ENCODE data around the gene UGT1A6.

The UGT1A6 gene

DNA sequence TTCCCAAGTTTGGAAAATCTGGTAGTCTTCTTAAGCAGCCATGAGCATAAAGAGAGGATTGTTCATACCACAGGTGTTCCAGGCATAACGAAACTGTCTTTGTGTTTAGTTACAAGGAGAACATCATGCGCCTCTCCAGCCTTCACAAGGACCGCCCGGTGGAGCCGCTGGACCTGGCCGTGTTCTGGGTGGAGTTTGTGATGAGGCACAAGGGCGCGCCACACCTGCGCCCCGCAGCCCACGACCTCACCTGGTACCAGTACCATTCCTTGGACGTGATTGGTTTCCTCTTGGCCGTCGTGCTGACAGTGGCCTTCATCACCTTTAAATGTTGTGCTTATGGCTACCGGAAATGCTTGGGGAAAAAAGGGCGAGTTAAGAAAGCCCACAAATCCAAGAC lies 79.5 kb downstream of the UGT1A6 start:
- no peak for DNase-seq

DNA sequence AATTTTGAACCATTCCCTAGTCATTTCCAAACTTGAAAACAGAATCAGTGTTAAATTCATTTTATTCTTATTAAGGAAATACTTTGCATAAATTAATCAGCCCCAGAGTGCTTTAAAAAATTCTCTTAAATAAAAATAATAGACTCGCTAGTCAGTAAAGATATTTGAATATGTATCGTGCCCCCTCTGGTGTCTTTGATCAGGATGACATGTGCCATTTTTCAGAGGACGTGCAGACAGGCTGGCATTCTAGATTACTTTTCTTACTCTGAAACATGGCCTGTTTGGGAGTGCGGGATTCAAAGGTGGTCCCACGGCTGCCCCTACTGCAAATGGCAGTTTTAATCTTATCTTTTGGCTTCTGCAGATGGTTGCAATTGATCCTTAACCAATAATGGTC lies 79.9 kb downstream of the UGT1A6 start:
- no peak for DNase-seq

DNA sequence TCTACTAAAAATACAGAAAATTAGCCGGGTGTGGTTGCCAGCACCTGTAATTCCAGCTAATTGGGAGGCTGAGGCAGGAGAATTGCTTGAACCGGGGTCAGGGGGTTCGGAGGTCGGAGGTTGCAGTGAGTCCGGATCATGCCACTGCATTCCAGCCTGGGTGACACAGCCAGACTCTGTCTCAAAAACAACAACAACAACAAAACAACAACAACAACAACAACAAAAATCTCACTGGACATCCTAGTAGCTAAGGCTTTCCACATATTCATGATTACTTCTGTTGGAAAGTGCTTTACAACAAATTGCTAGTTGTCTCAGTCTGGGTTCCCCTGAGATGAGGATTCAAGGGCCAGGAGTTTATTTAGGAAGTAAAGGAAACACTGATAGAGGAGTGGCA lies 81.2 kb downstream of the UGT1A6 start:
- DNase-seq = no peak

DNA sequence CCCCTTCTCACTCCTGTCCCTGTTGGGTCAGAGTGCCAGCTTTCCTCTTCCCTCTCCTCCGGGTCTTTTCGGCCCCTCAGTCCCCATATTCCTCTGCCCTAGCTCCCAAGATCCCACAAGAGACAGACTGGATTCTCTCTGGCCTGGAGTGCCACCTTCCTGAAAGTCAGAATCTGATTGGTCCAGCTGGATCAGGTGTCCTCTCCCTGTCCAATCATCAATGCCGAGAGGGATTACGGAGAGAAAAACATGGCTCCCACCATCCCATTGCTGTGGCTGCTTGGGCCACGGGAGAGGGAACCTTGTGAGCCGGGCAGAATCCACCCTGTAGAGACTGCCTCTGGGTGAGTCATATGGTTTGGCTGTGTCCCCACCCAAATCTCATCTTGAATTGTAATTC lies 82.7 kb downstream of the UGT1A6 start:
- no peak for DNase-seq

DNA sequence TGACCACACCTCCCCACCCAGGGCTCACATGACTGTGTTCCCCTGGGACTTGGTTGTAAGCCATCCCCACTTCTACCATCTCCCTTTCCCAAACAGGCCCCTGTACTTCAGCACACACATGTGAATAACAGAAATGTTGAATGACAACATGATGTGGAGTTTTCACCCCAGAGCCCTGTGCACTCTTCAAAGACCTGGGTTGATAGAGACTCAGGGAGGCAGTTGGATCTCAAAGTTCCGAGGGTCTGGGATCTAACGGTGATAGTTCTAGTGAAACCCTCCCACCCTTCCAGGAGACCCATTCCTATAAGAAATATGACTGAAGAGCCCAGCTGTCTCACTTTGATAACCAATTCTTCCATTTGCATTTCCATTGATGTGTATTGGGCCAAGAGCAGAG lies 85.3 kb downstream of the UGT1A6 start, which contains the start of gene MROH2A:
TSS of gene MROH2A (plus strand) at position 301 of the 400 bp plus-strand sequence. CDS start 1,029 bp downstream, outside the sequence.
- DNase-seq = no peak

DNA sequence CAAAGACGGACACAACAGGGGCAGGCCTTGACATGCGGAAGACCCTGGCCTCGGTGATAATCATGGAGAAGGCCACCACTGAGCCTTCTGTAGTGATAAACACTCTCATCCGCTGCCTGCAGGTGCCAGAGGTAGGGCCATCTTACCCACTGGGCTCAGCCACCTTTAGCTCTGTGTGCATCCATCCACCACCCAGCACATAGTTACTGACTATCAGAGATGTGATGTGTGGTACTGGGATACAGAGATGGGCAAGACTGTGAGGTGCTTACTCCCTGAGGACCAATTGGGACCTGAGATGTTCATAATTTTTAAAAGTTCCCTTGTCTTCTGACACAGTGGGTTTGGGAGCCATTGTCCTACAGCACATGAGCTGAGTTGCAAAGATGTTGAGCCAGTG lies 87.0 kb downstream of the UGT1A6 start:
- no peak for DNase-seq

DNA sequence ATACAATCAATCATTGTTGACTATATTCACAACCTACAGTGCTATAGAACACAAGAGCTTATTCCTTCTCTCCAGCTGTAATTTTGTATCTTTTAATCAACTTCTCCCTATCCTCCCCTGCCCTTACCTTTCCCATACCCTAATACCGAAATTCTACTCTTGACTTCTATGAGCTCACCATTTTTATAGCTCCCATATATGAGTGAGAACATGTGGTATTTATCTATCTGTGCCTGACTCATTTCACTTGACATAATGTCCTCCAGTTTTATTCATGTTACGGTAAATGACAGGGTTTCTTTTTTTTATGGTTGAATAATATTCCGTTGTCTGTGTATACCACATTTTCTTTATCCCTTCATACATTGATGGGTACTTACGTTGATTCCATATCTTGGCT lies 88.1 kb downstream of the UGT1A6 start:
- no peak for DNase-seq

DNA sequence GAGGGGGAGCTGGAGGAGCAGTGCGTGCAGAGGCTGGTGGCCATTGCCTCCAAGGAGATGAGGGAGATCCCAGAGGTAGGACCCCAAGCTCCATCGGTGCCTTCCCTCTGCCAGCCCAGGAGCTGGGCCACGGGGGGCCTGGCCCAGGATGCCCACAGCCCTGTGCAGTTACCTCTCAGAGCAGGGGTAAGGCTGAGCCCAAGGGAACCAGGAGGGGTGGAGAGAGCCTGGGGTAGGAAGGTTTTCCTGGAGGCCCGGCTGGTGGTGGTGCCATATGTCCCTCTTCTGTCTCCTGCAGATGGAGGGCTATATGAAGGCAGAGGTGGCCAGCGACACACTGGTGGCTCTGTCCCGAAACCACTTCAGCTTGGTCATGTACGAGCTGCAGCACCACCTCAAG lies 96.9 kb downstream of the UGT1A6 start:
- DNase-seq = no peak

DNA sequence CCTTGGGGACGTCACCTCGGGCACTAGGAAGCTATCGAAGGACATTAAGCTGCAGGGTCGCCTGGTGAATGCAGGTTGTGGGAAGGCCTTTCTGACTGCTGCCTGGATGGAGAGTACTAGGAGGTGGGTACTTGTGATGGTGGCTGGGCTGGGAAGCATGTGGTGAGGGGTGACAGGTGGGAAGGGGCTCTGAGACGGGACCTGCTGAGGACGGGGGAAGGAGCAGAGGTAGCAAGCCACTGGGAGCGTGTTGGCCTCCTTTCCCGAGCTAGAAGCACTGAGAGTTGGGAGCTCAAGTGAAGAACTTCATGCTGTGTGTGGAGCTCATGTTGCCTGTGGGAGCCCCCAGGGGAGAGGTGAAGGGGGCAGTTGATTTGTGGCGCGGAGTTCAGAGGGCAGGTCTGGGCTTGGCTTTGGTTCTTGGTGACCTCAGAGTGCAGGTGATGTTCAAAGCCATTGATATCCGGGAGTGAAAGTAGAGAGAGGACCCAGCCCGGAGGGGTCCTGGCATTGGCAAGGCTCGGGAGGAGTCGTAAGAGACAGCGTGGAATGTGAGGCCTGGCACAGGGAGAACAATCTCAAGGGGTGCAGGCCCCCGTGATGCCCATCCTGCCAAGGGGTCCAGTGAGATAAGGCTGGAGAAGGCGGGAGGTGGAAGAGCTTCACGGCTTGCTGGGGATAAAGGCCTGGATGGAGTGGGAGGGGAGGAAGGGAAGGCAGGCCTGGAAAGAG lies 98.6 kb downstream of the UGT1A6 start:
- DNase-seq = no peak

DNA sequence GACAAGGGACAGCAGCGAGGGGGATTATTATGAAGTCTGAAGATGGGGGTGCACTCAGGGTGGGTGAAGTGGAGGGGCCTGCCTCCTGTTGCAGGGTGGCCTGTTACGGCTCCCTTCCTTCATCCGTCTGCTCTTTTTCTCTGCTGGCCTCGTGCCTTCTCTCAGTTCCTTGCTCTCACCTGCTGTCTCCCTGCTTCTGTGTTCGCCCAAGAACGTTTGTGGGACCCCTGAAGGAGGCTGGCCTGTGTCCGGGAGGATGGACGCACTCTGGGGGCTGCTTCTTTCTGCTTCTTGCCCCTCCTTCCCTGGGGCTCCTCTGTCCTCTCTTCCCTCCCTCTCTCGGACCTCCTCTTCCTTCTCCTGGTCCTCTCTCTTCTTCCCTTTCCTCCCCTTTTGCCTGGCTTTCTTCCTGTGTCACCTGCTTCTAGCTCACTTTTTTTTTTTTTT lies 99.2 kb downstream of the UGT1A6 start:
- DNase-seq = no peak

DNA sequence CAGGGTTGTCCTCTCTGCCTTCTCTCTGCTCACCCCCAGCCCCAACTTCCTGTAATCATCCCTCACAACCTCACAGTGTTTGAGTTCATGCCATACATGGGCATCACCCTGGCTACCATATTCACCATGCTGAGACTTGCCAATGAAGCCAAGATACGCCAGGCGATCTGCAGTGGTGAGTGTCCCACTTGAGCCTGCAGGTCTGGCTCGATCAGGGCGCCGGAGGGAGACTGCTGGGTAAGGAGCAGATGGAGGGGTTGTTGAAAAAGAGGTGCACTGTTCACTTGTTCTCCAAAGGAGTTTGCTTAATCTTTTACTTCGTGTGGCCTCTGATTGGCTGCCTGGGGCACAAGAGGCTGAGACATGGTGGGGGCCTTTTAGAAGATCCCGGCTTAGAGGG lies 100.0 kb downstream of the UGT1A6 start:
- no peak for DNase-seq

DNA sequence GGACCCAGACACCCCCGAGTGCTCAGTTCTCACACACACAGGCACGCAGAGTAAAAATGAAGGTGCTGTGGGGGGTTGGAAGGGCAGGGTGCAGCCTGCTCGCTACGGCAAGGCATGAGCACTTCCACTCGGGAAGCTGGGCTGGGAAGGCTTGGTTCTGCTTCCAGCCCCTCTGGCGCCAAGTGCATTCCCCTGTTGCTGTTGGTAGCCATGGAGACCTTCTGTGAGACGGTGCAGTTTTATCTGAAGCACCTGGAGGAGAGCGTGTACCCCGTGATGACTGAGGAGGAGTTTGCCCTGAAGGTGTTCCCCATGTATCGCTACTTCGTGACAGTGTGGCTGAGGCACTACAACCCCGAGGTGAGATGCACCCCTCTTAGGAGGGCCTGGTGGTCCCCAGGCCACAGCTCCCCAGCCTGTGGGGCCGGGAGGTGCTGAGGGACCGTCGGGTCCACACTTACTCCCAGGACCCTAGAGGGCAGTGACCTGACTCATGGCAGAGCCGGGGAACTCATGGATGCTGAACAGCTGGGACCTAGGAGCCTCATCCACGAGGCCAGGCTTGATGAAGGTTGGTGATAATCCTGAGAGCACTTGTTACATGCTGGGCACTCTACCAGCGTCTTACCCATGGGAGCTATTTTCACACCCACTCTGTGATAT lies 100.9 kb downstream of the UGT1A6 start:
- DNase-seq = no peak

DNA sequence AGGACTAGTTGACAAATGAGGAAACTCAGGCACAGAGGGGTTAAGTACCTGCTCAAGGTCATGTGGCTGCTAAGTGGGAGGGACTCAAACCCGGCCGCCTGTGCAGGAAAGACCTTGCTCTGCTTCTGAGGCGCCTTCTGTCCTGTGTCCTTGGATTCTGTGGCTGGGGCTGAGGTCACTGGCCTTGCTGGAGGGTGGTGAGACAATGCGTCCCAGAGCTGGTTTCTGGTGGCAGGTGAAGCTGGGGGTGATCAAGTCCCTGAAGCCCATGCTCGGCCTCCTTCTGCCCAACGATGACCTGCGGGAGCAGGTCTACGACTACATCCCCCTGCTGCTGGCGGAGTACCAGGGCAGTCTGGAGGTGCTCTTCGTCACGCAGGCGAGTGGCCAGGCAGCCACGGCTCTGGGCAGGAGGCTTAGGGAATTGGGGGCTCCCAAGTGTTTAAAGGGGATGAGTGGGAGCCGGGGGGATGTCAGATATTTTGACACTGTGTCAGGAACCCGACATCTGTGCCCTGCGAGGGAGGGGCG lies 101.5 kb downstream of the UGT1A6 start:
- DNase-seq = no peak

DNA sequence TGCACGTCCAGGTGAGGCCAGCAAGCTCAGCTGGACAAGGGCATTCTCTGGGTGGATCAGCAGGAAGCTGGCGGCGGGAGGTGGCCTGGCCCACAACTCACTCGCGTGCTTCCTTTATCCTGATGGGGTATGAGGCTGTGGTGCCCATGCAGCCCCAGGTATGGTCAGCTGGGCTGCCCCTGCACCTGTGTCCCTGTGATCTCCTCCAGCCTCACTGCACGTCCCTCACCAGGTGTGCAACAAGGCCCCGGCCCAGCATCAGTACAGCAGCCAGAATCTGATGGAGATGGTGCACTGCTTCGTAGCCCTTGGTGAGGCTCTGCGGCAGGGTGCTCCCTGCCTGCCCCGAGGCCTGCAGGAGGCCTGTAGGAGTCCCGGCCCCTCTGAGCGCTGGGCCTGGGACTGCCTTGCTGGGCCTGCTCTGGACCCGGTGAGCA lies 103.1 kb downstream of the UGT1A6 start:
- no peak for DNase-seq

DNA sequence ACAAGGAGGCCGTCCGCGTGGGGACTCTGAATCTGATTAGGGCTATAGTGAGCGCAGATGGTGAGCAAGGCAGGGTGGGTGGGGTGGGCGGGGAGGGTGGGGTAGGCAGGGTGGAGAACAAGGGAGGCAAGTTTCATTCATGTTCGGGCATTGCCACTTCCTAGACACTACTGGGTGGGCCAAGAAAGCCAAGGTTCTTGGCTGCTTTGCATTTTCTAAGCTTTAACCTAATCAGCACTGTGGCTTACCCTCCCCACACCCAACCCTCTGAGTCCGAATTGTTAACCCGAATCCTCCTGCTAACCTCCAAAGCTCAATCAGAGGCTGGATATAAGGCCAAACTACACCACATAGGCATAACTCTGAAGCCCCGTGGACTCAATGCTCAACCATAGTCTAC lies 103.6 kb downstream of the UGT1A6 start:
- no peak for DNase-seq

DNA sequence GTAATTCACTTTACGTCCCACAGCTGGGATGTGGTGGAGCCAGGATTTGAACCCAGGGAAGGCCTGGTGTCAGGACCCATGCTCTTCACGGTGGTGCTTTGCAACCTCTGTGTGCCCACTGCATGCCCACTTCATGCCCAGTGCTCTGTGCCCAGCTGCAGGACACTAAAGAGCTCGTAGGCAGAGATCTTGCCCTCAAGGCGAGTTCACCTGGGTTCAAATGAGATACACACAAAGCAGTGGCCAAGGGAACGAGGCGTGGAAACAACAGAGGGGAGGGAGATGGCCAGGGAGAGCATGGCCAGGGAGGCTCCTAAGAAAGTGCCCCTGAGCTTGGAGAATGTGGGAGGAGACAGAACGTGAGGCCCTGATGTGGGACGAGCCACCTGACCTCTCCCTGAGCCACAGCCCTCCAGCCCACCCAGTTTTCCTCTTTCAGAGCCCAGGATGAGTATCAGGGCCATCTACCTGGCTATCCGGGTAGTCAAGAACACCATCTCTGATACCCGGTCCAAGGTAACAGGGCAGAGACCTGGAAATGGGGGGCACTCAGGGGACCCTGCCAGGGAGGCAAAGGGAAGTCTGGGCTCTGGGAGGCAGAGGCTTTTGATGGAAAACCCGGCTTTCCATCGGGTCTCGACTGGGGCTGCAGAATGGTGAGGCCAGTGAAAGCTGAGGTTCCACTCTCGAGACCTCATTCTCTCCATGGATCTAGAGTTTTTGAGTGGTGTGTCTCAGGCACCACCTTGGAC lies 105.8 kb downstream of the UGT1A6 start:
- no peak for DNase-seq

DNA sequence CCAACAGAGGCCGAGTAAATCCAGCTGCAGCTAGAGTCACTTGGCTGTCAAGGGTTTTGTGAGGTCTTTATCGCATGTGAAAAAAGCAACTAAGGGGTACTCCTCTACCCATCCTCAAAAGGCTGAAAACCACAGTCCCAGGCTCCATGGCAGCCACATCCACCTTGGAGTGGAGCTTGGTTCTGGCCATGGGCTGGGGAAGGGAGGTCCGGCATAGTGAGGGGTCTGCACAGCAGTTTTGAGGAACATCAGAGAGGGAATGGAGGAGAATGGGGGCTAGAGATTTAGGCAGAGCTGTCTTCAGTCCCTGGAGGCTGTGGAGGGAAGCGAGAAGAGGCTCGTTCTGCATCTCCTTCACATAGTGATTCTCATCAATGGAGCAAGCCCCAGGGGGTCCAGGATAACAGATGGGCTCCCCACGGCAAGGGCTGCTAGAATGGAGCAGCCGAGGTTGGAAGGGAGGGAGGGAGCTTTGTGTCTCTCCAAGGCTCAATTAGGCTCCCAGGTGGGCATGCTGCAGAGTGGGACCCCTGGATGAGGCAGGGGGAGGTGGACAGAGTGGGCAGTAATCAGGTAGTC lies 106.5 kb downstream of the UGT1A6 start:
- DNase-seq = no peak

DNA sequence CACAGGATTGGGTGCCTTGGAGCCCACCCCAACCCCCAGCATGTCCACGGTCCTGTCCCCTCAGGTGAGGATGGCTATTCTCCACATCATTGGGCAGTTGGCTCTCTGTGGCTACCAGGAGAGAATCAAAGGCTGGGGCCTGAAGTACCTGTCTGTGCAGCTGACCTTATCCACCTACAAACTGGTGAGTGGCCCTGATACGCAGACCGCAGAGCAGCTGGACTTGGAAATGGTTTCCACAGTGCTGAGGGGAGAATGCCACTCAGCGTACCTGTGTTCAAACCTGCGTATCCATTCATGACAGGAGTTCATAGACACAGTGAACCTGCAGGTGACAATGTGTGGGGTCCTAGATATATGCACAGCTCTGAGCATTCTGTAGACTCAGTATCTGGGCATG lies 107.0 kb downstream of the UGT1A6 start:
- DNase-seq = no peak

DNA sequence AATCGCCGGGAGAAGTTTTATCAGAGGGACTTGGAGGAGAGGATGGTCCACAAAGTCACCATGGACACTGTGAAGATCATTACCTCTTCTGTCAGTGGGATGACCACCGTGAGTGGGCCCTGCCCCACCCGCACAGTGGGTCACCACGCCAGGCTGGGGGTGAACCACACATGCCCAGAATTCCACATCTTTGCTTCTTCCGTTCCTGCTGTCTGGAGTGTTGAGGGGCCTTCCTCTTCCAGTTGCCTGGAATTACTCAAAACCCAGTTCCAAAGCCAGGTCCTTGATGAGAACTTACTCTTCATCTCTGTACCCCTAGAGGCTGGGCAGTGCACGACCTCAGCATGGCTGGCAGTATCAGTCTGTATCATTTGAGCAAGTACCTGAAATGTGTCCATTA lies 107.5 kb downstream of the UGT1A6 start:
- no peak for DNase-seq

DNA sequence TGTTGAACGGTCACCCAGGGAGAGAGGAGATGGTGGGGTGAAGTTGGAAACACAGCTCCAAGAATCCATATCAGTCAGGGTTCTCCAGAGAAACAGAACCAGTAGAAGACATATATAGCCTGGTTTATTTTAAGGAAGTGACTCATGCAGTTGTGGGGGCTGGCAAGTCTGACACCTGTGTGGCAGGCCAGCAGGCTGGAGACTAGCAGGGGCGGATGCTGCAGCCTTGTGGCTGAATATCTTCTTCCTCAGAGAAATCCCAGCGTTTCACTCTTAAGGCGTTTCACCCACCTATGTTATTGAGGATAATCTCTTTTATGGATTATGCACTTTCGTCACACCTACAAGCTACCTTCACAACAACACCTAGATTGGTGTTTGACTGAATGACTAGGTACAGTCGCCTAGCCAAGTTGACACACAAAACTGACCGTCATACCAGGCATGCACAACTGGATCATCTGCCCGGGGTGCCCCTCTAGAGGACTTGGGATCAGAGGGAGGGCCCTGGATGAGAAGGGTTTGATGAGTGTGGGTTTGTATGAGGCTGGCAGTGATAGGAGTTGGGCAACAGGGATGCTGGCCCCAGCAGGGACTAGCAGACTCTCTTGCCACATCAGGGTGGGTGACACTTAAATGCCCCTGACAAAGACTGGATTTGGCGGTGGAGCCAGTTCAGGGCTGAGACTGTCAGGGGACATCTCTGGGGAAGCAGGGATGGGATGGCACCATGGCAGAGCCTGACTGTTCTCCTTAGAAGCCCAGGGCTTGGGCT lies 108.9 kb downstream of the UGT1A6 start:
- DNase-seq = no peak

DNA sequence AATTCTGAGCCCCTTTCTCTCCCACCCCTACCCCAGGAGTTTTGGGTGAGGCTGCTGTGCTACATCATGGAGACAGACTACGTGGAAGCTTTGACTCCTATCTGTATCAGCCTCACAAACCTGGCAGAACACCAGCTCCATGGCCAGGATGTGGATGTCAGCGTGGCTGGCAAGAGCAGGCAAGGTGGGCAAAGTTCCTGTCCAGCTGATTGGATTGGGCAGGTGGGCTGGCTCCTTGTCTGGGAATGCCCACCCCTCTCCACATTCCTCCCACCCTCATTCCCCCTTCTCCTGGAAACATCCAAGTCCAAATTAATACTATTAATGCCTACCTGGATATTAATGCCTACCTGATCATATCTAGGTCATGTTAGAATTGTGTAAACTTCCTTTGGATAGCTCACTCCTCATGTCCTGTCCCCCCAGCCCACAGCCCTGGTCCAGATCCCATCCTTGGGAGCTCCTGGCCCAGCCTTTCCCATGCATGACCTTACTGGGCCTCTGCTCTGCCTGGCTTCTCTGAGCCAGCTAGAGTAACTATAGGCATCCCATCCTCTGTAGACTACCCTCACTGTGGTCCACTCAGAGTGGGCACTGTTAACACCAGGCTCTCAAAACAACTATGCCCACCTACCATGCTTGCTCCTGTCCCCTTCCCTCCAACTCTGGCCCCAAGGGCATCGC lies 109.6 kb downstream of the UGT1A6 start:
- DNase-seq = no peak
